ENCODE results near the gene WDR1. TPM values are rescaled to one million over a fixed set of nuclear protein-coding genes. Genes with fewer than 3 reads are reported as not detected.

The WDR1 gene
- total RNA-seq, 2 donors from 2014 or later, result 222 to 345 TPM

DNA sequence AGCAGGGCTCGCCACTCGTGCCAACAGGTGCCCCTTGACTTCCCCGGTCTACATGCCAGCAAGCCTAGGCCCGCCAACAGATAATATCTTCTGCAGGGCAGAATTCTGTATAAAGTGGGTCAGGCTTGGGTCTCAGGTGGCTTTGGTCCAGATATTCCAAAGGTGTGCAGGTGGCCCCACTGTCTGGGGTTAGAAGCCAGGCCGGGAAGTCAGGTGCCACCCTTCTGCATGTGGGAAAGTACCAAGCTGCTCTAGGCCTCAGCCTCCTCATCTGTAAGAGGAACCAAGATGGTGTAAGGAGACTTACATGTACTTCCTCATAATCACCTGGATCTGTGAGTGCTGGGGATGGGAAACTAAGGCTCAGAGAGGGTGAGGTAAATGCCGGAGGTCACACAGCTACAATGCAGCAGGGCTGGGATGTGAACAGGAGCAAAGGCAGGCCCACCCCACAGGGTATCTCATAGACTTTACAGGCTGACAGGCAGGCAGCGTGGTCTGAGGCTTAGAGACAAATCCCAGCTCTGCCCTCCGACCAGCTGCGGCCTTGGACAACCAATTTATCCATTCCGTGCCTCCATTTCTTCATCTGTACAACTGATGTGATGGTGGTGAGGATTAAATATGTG is 35.9 kb downstream of the WDR1 start:
- DNase-seq, result no peak
- Mint-ChIP-seq H3K4me3 (no peak overlapping the region), H3K9me3 (no peaks in the 10 kb centered on the region), H3K27ac (no peak overlapping the region), H3K4me1 (no peaks in the 10 kb centered on the region), H3K36me3 (ENCODE audit: low read depth) (peaks cover 85% of the 10 kb centered on the region), H3K27me3 (ENCODE audit: insufficient read depth) (no peaks in the 10 kb centered on the region)
- Histone ChIP-seq H3K27ac (ENCODE audit: low read depth, low read length) (no peak overlapping the region), H3K4me3 (ENCODE audit: low read length) (no peak overlapping the region), H3K36me3 (ENCODE audit: control insufficient read depth, insufficient read depth, low read length) (peaks cover 90% of the 10 kb centered on the region), H3K27me3 (ENCODE audit: control insufficient read depth, insufficient read depth, low read length, poor library complexity, severe bottlenecking) (no peaks in the 10 kb centered on the region), H3K9ac (ENCODE audit: extremely low read depth, low read length, poor library complexity, severe bottlenecking) (no peak overlapping the region), H3K9me3 (ENCODE audit: control insufficient read depth, low read length) (no peaks in the 10 kb centered on the region), H3K4me1 (ENCODE audit: control insufficient read depth, insufficient read depth, low read length) (no peaks in the 10 kb centered on the region)
- 89 to 97% methylated on average over 5 to 10 of the region's 10 CpGs for WGBS, 2 experiments (ENCODE audit: insufficient coverage in 1 of 2, insufficient read length in 1 of 2)
- TF ChIP-seq CTCF (conservative IDR thresholded peaks at IDR 0.05), result no peak

DNA sequence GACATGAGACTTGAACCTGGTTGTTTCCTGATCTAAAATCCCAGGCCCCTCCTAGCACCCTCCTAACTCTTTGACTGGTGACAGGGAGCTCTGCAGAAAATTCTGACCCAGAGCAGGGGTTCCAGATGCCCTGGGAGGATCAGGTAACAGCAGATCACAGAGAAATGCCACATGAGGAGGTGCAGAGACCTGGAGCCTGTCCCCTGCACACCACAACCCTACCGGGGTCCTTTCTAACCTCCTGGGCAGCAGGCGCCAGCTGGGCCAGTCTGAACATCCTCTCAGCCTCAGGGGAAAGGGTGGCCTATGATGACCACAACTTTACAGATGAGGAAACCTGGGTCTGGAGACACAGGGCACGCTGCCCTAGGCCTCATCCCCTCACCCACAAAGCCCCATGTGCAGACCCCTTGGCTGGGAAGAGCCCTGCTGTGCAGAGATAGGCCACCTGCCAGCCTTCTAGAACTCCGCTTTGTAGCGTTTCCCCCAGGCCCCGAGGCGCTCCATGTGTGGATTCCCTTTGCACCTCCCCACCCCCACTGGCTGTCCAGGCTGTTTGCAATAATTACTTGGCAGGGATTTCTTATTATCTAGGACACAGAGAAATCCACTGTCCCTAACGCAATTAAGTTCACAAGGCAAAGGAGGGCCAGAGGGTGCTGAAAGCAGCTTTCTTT is 36.5 kb downstream of the WDR1 start:
- Mint-ChIP-seq H3K27me3 (ENCODE audit: insufficient read depth) (no peaks in the 10 kb centered on the region), H3K4me3 (no peak overlapping the region), H3K27ac (no peak overlapping the region), H3K9me3 (no peaks in the 10 kb centered on the region), H3K4me1 (no peaks in the 10 kb centered on the region), H3K36me3 (ENCODE audit: low read depth) (peaks cover 84% of the 10 kb centered on the region)
- Histone ChIP-seq H3K27ac (ENCODE audit: low read depth, low read length) (no peak overlapping the region), H3K27me3 (ENCODE audit: control insufficient read depth, insufficient read depth, low read length, poor library complexity, severe bottlenecking) (no peaks in the 10 kb centered on the region), H3K9ac (ENCODE audit: extremely low read depth, low read length, poor library complexity, severe bottlenecking) (no peak overlapping the region), H3K4me1 (ENCODE audit: control insufficient read depth, insufficient read depth, low read length) (no peaks in the 10 kb centered on the region), H3K36me3 (ENCODE audit: control insufficient read depth, insufficient read depth, low read length) (peaks cover 90% of the 10 kb centered on the region), H3K9me3 (ENCODE audit: control insufficient read depth, low read length) (no peaks in the 10 kb centered on the region), H3K4me3 (ENCODE audit: low read length) (no peak overlapping the region)
- no peak for TF ChIP-seq CTCF (conservative IDR thresholded peaks at IDR 0.05)
- DNase-seq, result no peak
- WGBS, 2 experiments (ENCODE audit: insufficient coverage in 1 of 2, insufficient read length in 1 of 2), result 83 to 88% methylated on average over 2 to 8 of the region's 8 CpGs

GRCh38 chr4:10079256-10079655 is 37.3 kb downstream of the WDR1 start:
- H3K36me3 ChIP-seq (ENCODE audit: control insufficient read depth, insufficient read depth, low read length), result peaks cover 95% of the 10 kb centered on the region

More at GRCh38 chr4:10079256-10079655, 37.3 kb downstream of the WDR1 start:
- Histone ChIP-seq H3K27ac (ENCODE audit: low read depth, low read length) (no peak overlapping the region), H3K27me3 (ENCODE audit: control insufficient read depth, insufficient read depth, low read length, poor library complexity, severe bottlenecking) (no peaks in the 10 kb centered on the region), H3K9me3 (ENCODE audit: control insufficient read depth, low read length) (no peaks in the 10 kb centered on the region), H3K9ac (ENCODE audit: extremely low read depth, low read length, poor library complexity, severe bottlenecking) (no peak overlapping the region), H3K4me3 (ENCODE audit: low read length) (no peak overlapping the region), H3K4me1 (ENCODE audit: control insufficient read depth, insufficient read depth, low read length) (no peaks in the 10 kb centered on the region)
- 90 to 93% methylated on average over 13 to 15 of the region's 15 CpGs for WGBS, 2 experiments (ENCODE audit: insufficient coverage in 1 of 2, insufficient read length in 1 of 2)
- Mint-ChIP-seq H3K27me3 (ENCODE audit: insufficient read depth) (no peaks in the 10 kb centered on the region), H3K4me3 (no peak overlapping the region), H3K27ac (no peak overlapping the region), H3K4me1 (no peaks in the 10 kb centered on the region), H3K9me3 (no peaks in the 10 kb centered on the region), H3K36me3 (ENCODE audit: low read depth) (peaks cover 84% of the 10 kb centered on the region)
- no peak for DNase-seq
- no peak for TF ChIP-seq CTCF (conservative IDR thresholded peaks at IDR 0.05)
